HG03039 (cell line): Measurements from ENCODE around the gene IQCE.
"Not testable (repeated sequence)": the region's sequence is repeated elsewhere in the genome, so short reads cannot be mapped to it uniquely, and the experiment has no call there.

Experiments used
- ATAC-seq: cut with Tn5 transposase; IDR thresholded peaks from one replicate; pipeline ENCODE4 v1.9.1; 2021; ENCODE audit warnings: mild to moderate bottlenecking, moderate library complexity; ENCODE audit not compliant: unreplicated experiment

Gene IQCE

DNA sequence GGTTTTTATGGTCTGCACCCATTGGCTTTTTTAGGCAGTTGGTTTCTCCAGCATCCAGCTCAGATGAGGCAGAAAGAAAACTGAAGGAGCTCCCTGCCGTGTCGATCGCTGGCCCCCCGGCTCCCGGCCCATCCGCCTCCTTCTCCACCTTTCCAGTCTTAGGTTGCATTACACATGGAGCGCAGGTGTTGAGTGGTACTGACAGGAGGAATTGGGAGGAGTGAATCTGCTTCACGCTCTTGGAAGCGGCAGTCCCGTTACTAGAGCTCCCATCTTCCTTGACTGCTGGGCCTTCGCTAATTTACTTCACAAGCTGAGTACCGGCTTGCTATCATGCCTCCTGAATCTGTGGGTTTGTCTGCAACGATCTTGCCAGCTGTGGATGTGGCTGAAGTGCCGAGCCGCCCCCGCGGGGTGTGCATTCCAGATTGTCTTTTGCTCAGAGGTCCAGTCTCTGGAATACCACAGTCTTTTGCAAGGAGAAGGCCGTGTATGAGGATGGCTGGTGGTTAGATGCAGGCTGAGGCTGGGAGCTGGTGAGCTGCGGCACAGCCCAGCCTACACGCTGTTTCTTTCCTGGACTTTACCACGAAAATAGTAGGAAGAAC lies 17.1 kb downstream of the IQCE start:
- ATAC-seq = no peak

DNA sequence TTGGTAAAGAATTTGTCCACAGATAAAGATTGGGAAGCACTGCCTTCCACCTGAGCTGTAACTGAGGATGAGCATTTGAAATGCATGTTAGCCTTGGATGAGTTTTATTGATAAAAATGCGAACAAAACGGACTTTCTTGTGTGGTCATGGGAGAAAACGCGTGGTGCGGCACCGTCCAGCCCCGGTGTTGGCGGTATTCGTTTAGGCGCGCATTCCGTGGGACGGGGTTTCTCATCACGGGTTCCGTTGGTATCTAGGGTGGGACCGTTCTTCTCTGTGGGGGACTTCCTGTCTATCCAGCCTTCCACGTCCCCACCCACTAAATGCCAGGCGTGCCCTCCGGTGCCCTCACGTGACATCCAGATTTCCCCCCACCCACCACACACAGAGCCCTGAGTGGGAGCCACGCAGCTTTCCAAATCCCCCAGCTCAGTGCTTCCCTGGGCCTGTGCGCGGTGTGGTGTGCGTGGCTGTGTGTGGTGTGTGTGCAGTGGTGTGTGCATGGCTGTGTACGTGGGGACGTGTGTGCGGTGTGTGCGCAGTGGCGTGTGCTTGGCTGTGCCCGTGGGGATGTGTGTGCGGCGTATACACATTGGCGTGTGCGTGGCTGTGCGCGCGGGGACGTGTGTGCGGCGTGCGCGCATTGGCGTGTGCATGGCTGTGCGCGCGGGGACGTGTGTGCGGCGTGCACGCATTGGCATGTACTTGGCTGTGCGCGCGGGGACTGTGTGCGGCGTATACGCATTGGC lies 18.1 kb downstream of the IQCE start:
- ATAC-seq = no peak

DNA sequence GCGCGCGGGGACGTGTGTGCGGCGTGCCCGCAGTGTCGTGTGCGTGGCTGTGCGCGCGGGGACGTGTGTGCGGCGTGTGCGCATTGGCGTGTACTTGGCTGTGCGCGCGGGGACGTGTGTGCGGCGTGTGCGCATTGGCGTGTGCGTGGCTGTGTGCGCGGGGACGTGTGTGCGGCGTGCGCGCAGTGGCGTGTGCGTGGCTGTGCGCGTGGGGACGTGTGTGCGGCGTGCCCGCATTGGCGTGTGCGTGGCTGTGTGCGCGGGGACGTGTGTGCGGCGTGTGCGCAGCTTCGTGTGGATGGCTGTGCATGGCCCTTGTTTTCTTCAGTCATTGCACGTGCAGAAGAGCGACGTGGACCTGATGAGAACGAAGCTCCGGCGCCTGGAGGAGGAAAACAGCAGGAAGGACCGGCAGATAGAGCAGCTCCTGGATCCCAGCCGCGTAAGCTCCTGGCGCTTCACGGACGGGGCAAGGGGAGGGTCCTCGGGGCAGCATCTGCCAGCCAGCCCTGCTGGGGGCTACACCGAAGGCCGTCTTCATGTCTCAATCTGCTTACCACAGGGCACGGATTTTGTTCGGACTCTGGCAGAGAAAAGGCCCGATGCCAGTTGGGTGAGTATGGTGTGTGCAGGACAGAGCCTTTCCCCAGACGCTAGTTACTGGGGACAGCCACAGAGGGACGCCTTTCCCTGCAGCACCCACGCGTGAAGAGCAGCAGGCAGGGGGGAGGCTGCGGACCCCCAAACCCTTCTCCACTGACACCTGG lies 19.3 kb downstream of the IQCE start:
- no peak for ATAC-seq

DNA sequence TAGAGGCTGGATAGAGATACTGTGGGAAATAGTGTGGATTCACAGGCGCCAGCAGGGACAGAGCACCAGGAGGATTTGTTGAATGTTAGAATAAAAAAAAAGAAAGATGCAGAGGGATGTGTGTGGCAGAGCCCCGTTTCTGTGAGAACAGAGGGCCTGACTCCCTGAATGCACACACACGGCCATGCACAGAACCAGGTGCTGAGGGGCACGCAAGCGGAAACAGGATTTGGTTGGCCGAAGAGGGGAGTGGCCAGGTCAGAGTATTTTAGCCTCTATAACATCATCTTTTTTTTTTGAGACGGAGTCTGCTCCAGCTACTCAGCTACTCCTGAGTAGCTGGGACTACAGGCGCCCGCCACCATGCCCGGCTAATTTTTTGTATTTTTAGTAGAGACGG lies 21.9 kb downstream of the IQCE start:
- ATAC-seq = no peak

DNA sequence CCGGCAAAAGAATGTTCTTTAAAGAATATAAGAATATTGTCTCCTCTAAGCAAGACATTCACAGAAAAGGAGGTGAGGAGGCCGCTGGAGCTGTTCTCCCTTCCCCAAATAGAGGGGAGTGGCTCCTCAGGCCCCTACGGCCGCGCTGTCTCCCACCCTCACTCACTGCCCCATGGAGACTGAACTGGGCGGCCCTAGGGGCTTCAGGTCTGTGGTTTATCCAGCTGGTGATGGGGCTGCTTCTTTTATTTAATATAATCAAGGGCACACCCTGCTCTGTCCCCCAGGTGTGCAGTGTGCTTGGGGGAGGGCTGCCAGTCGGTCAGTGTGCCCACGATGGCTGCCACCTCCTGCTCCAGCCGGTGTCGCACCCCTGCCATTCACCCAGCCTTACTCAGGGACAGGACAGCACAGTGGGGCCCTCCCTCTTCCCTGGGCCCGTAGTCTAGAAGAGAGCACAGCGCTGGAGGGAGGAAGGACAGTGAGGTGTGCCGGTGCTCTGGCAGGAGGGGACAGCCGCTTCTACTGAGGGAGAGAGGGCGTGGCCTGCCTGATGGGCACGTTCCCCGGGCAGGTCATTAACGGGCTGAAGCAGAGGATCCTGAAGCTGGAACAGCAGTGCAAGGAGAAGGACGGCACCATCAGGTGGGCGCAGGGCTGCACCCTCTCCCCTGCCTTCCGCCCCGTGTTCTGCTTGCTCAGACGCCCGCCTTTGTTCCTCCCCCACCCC lies 23.4 kb downstream of the IQCE start:
- ATAC-seq = no peak

DNA sequence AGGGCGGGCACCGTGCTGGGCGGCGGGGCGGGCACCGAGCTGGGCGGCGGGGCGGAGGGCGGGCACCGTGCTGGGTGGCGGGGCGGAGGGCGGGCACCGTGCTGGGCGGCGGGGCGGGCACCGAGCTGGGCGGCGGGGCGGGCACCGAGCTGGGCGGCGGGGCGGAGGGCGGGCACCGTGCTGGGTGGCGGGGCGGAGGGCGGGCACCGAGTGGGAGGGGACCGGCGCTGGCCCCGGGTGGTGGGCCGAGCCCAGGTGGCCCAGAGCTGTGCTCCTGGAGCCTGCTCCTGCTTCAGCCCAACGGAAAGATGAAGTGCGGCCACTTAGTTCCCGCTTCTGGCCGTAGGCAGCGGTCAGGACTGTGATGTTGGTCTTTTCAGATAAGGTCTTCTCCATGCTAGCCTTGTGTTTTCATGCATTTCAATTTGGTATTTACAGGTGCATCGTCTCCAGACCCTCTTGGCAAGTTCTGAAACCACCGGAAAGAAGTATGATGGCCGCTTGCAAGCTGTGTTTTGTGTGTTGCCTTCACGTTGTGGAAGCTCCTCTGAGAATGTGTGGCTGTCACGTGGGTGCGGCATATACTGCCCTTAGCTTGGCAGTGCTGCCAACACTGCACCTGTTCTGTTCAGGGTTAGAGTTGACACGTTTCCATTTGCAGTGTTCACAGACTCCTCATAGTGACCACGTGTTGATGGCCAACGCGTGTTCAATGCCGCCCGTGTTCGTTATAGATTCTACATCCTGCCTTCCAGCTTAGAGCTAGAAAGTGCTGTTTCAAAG lies 25.2 kb downstream of the IQCE start:
- no peak for ATAC-seq

DNA sequence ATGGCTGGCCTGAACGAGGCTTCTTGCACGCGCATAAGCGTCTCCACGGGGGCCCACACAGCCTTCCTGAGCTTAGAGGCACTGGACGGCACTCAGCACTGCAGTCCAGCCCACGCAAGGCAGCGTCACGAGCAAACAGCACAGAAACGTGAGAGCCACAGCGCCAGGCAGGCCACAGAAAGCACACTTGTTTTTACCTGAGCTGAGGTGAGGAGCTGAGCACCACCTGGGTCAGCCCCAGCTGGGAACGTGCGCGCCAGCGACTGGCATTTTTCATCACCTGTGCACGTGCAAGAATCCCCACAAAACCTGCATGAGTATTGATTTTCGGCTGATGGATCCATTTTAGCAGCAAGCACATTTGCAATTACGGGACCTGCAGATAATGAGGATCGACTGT lies 26.7 kb downstream of the IQCE start:
- no peak for ATAC-seq

DNA sequence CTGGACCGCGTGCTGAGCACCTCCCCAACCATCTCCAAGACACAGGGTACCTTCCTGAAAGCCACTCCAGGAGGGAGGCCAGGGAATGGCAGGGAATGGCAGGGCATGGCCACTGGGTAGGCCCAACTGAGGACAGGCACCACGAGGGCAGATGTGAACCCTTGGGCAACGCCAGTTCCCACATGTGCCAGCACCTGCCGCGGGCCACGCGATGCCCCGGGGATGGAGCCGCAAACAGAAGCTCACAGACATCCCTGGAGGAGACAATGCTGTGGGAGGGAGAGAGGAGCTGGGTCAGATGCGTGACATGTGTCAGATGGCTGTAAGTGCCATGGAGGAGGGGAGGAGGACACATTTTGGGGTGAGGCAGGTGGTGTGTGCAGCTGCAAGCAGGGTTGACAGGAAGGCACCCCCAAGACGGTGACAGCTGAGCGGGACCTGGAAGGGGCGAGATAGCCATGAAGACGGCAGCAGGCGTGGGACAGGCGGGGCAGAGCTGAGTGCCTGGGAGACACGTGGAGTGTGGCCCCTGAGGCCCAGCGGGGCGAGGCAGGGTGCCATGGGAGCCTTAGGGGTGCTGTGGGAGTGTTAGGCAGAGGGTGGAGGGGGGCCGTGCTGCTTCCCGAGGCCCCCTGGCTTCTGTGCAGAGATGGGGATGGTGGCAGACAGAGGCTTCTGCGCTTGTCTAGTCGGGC lies 27.7 kb downstream of the IQCE start:
- no peak for ATAC-seq

DNA sequence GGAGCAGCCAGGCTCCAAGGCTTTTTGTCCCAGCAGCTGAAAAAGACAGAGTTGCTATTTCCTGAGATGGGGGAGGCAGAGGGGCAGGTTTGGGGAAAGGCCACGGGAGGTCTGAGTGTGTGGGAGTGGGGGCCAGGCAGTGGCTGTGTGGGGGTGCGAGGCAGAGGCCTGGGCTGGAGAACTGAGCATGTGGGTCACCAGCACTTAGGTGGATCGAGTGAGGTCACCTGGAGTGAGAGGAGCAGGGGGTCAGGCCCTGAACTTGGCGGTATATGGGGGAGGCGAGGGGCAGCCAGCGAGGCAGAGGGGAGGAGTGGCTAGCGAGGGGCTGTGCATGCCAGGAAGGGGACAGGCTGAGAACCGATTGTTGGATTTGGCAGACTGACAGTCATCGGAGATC lies 28.4 kb downstream of the IQCE start:
- ATAC-seq = no peak

DNA sequence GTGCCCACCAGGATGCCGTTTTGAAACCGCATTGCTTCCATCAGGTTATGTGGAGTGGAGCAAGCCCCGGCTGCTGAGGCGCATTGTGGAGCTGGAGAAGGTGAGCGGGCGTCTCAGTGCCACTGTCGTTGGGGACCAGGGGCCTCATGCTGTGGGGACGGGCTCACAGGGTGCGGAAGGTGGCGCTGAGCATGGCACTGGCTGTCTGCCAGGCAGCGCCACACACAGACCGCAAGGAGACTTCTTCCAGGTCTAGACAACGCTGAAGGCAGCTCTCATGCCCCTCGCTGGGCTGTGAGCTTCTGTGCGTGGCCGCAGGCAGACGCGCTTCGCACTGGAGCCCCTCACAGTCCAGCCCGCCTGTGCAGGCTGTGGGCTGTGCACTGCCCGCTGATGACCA lies 29.0 kb downstream of the IQCE start:
- ATAC-seq = no peak

DNA sequence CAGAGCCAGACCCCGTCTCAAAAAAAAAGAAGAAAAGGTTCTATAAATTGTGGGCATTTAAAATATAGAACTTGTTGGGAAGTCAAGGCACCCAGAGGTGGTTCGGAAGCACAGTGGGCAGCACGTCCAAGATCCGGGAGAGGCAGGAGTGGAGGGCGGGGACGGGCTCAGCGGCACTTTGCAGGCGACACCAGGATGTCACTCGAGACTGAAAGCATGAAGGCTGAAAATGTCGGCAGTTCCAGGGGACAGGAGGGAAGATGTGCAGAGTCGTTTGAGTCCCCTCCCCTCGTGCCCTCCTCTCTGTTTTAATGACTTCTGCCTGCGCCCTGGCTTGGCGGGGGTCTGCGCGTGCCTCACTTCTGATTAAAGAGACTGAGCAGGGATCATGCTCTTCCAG lies 30.6 kb downstream of the IQCE start:
- no peak for ATAC-seq

DNA sequence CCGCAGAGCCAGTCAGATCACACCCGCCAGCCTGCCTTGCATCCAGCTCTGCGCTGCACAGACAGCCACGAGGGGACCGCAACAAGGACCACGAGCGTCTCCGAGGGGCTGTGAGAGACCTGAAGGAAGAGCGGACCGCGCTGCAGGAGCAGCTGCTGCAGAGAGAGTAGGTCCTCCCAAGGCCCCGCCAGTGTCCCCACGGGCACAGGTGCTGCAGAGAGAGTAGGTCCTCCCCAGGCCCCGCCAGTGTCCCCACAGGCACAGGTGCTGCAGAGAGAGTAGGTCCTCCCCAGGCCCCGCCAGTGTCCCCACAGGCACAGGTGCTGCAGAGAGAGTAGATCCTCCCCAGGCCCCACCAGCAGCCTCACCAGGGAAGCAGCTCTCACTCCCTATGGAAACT lies 31.2 kb downstream of the IQCE start:
- not testable (repeated sequence) for ATAC-seq

DNA sequence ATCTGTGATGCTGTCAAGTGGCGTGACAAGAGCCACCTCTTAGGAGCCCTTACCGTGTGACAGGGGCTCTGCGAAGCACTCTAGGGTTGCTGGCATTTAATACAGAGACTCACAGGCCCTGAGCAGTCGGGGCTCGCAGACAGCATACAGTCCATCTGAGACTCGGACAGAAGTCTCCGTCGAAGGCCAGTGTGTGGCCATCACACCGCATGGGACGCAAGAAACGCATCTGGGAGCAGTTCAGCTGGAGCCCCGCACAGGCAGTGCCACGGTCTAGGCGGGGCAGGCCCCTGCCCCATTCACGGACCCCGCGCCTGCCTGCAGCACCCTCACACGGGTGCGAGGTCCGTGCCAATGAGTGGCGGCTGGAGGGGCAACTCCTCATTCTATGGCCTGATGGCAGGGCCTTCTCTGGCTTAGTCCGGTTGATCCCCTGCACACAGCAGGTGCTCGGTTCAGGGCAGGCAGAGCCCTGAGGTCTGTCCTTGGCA lies 33.6 kb downstream of the IQCE start:
- ATAC-seq = no peak

DNA sequence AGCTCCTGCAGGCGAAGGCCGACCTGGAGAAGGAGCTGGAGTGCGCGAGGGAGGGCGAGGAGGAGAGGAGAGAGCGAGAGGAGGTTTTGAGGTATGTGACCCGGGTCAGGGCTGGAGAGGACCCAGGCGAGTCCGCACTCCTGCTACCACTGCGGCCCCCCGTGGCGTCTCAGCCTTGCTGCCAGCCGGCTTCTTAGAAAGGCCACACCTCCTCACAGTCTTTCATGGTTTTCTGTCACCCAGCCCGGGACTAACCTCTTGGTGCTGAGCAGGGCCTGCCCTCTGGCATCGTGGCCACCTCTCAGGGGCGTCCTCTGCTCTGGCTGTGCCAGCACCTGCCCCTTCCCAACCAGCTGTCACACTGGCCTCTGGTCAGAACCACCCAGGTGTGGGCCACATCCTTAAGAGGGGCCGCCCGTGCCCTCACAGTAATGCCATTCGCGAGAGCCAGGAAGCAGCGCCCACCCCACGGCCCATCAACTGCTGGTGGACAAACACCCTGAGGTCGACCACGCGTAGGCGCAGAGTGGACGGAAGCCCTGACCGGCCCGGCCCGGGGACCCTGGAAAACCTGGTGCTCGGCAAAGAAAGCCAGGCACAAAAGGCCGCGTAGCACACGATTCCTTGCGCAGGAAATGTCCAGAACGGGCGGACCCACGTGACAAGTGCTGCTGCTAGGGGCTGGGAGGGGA lies 34.4 kb downstream of the IQCE start:
- no peak for ATAC-seq

DNA sequence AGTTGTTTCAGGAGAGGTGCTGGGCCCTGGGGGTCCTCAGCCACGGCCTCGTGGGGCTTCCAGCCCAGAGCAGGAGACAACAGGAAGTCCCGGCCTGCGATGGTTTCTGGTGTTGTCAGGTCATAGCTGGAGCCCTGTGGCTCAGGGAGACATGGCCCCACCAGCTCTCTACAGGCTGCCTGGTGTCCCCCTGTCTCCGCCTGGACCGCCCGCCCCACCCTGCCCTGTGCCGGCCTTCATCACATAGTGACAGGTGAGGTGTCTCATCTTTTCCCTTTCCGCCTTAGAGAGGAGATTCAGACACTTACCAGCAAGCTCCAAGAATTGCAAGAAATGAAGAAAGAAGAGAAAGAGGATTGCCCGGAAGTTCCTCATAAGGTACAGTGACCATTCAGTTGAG lies 35.8 kb downstream of the IQCE start:
- no peak for ATAC-seq

DNA sequence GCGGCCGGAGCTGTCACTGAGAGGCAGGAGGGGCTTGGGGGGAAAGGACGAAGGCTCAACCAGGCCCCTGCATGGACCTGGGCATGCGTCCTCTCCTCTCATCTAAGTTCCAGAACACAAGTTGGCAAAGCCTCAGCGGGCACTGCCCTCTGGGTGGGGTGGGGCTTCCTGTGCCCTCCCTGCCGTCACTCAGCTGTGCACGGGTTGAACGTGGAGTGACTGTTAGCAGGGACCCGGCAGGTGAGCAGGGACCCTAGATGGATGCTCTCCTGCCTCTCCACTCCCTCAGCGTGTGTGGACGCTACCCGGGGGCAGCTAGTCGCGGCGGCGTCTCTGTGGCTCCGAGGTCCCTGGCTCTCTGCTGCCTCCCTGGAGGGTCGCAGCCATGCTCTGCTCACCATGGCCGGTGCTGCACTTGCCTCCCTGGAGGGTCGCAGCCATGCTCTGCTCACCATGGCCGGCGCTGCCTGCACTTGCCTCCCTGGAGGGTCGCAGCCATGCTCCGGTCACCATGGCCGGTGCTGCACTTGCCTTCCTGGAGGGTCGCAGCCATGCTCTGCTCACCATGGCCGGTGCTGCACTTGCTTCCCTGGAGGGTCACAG lies 36.6 kb downstream of the IQCE start:
- no peak for ATAC-seq

DNA sequence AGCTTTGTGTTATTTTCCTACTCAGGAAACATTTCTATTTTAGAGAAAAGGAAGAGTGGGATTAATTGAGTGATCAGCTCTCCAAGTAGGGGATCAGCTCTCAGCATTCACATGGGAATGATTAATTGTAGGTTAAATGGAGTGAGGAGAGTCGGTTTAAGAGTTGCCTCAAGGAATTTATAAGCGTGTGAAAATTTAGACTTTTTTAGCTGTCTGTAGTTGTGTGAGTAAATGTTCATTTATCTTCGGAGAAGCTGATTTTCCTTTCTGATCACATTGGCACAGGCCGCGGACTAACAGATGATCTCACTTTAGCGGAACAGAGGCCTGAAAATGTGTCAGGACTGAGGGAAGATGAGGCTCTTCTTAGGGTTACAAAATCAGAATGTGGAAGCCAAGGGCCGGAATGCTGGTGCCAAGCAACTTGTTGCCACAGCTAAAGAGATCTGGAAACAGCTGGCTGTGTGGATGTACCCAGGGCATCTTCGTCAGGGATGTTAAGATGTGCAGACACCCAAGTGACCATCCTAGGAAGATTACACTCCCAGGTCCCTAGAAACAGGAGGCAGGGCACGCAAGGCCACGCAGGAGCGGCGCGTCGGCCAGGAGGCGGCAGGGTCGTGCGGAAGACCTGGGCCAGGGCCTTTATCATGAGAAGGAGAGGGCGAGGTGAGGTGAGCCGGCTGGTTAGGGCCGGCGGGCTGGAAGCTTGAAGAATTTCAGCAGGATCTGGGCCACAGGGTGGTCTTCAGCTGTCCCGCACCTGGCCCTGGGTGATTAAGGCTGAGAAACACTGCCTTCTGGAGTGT lies 37.9 kb downstream of the IQCE start:
- no peak for ATAC-seq

DNA sequence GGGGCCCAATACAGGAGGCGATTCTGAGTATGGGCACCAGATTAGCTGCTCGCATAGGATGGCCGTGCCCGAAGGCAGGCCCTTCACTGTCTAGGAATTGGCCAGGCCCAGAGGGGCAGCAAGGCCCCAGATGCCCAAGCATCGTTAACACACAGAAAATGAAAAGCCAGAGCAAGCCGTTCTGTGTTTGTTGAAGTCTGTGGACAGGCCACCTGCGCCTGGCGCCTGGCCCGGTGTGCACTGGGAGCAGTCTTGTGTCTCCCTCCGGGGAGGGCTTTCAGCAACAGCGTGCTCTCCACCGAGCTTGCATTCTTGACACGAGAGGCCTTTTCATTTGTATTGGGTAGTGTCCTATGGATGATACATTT lies 38.5 kb downstream of the IQCE start:
- no peak for ATAC-seq
